GM12878 (cell line): ENCODE data around the gene ACTL6B. TPM values are rescaled to one million over a fixed set of nuclear protein-coding genes. Genes with fewer than 3 reads are reported as not detected.

Experiments
- CEBPB ChIP-seq, 2 experiments: fragments of 150-350 bp in 1 of 2; IDR thresholded peaks; 2 replicates each; pipeline ENCODE4 v1.6.1; 2012 to 2014; ENCODE audit warnings: low read depth in 2 of 2, low read length in 2 of 2, borderline replicate concordance in 1 of 2, inconsistent platforms in 1 of 2
- CREB1 ChIP-seq: IDR thresholded peaks from 2 replicates; pipeline ENCODE4 v1.6.1; 2012; ENCODE audit warnings: low read depth, mild to moderate bottlenecking, inconsistent platforms
- EZH2 ChIP-seq: IDR thresholded peaks from 2 replicates; pipeline ENCODE4 v1.6.1; 2012; ENCODE audit warnings: low read depth, mild to moderate bottlenecking, control low read depth, inconsistent platforms, low read length, borderline replicate concordance; ENCODE audit not compliant: control insufficient read depth
- FOXK2 ChIP-seq: fragments of 450-650 bp; IDR thresholded peaks from 2 replicates; pipeline ENCODE4 v1.6.1; 2017; ENCODE audit warnings: mild to moderate bottlenecking, moderate library complexity
- GABPA ChIP-seq: IDR thresholded peaks from 2 replicates; pipeline ENCODE4 v1.6.1; 2014; ENCODE audit warnings: antibody characterized with exemption, low read depth, mild to moderate bottlenecking, inconsistent platforms
- JUNB ChIP-seq: IDR thresholded peaks from 2 replicates; pipeline ENCODE4 v1.6.1; 2016; ENCODE audit warnings: antibody characterized with exemption, mild to moderate bottlenecking
- KAT2A ChIP-seq: conservative IDR thresholded peaks from 2 replicates; pipeline ENCODE4 v1.6.1; 2011; ENCODE audit warnings: low read depth, low read length; ENCODE audit not compliant: control insufficient read depth
- NFIC ChIP-seq: IDR thresholded peaks from 2 replicates; pipeline ENCODE4 v1.6.1; 2012; ENCODE audit warnings: low read depth, mild to moderate bottlenecking, inconsistent platforms, low read length, moderate library complexity
- SIN3A ChIP-seq: IDR thresholded peaks from 2 replicates; pipeline ENCODE4 v1.6.1; 2012; ENCODE audit warnings: low read depth, low read length, improper control_type of control experiment
- SMAD5 ChIP-seq: IDR thresholded peaks from 2 replicates; pipeline ENCODE4 v1.6.1; 2016; ENCODE audit warnings: antibody characterized with exemption, low read depth
- SREBF1 ChIP-seq: IDR thresholded peaks from 2 replicates; pipeline ENCODE4 v1.6.1; 2012; ENCODE audit warnings: mild to moderate bottlenecking, low read length
- TCF3 ChIP-seq: IDR thresholded peaks from 2 replicates; pipeline ENCODE4 v1.6.1; 2012; ENCODE audit warnings: low read depth, mild to moderate bottlenecking, low read length, borderline replicate concordance; ENCODE audit not compliant: insufficient read depth
- ZNF207 ChIP-seq: fragments of 450-650 bp; IDR thresholded peaks from 2 replicates; pipeline ENCODE4 v1.6.1; 2014; ENCODE audit warnings: antibody characterized with exemption, mild to moderate bottlenecking, borderline replicate concordance
- ZNF217 ChIP-seq: fragments of 450-650 bp; IDR thresholded peaks from 2 replicates; pipeline ENCODE4 v1.6.1; 2017; ENCODE audit warnings: antibody characterized with exemption, mild to moderate bottlenecking
- polyA plus RNA-seq, 11 experiments: library from polyadenylated mRNA; depleted of rRNA in 4 of 11; unstranded in 6 of 11; stranded (reverse) in 5 of 11; fragments of >200 nt; fragmentation: Nextera tagmentation in 4 of 11; fragmentation: Illumina TruSeq in 1 of 11; extraction: Ambion mirVana in 4 of 11; extraction: Trizol in 1 of 11; gene quantifications; 1 replicate in 1 of 11; 2 replicates in 10 of 11; pipeline versions ENCODE4 v1.2.1 to v1.2.3, GENCODE V29; 2011 to 2016; ENCODE audit warnings: inconsistent platforms in 2 of 11, missing spikeins in 2 of 11, low read depth in 1 of 11
- total RNA-seq, 4 experiments: library from RNA; depleted of rRNA in 3 of 4; stranded (reverse); fragments of >200 nt in 3 of 4; fragmentation: Illumina TruSeq in 1 of 4; extraction: Trizol in 1 of 4; gene quantifications; 2 replicates each; pipeline versions ENCODE4 v1.2.1 to v1.2.3, GENCODE V29; 2013 to 2021
- TF ChIP-seq, protein P1 (sequence below): fragments of 450-650 bp; IDR thresholded peaks from 2 replicates; pipeline ENCODE4 v1.6.1; 2014; ENCODE audit warnings: mild to moderate bottlenecking
- TF ChIP-seq, protein P2 (sequence below): IDR thresholded peaks from 2 replicates; pipeline ENCODE4 v1.6.1; 2012; ENCODE audit warnings: low read depth, low read length, improper control_type of control experiment
- TF ChIP-seq, protein P3 (sequence below): fragments of 450-650 bp; formaldehyde crosslinking; IDR thresholded peaks from 2 replicates; pipeline ENCODE4 v1.4.0; 2022; ENCODE audit warnings: mild to moderate bottlenecking, moderate library complexity
- TF ChIP-seq, protein P4 (sequence below): fragments of 450-650 bp; IDR thresholded peaks from 2 replicates; pipeline ENCODE4 v1.6.1; 2017; ENCODE audit warnings: mild to moderate bottlenecking, low read depth, inconsistent platforms; ENCODE audit not compliant: poor library complexity, severe bottlenecking

Gene ACTL6B
- total and polyA plus RNA-seq, 10 of the 15 experiments (the other 5 are each of a cell fraction or from before 2014, with no cell fraction given), result not detected

DNA sequence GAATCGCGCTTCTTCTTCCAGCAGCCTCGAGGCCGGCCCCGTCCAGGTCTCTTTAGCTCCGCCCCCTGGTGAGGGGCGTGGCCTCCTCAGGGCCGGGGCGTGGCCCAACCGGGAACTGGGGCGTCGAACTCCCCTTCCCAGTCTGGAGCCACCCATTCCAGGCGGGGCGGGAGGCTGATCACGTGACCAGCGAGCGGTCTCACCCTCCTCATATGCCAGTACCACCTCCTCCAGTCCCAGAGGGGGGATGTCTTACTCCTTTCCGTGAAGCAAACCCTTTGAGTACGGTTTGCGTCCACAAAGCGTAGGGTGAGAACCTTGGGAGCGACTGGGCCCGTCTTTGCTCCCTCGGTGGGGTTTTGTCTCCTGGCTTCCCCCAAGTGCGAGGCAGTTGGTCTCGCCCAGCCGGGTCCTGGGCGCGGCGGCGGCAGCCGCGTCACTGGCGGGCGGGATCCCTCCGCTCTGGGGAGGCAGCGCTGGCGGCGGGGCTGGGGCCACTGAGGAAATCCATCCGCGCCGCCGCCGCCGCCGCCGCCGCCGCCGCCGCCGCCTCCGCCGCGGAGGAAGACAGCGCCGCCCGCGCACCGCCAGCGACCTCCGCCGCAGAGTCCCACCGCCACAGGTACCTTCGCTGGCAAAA is 17.2 kb upstream of the ACTL6B start, which contains the start of gene GNB2 (continued):
- no peak for TF ChIP-seq EZH2
- no peak for TF ChIP-seq GABPA
- TF ChIP-seq CEBPB (IDR thresholded peaks at IDR 0.05; ENCODE audit: borderline replicate concordance in 1 of 2, low read depth in 2 of 2, low read length in 2 of 2), result no peak
- TF ChIP-seq CREB1, result peak; percentile 94
- TF ChIP-seq NFIC, result no peak
- TF ChIP-seq, protein P1, sequence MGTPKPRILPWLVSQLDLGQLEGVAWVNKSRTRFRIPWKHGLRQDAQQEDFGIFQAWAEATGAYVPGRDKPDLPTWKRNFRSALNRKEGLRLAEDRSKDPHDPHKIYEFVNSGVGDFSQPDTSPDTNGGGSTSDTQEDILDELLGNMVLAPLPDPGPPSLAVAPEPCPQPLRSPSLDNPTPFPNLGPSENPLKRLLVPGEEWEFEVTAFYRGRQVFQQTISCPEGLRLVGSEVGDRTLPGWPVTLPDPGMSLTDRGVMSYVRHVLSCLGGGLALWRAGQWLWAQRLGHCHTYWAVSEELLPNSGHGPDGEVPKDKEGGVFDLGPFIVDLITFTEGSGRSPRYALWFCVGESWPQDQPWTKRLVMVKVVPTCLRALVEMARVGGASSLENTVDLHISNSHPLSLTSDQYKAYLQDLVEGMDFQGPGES, result peak; percentile 62; the same call in 1 of the 2 replicates
- TF ChIP-seq, protein P2, sequence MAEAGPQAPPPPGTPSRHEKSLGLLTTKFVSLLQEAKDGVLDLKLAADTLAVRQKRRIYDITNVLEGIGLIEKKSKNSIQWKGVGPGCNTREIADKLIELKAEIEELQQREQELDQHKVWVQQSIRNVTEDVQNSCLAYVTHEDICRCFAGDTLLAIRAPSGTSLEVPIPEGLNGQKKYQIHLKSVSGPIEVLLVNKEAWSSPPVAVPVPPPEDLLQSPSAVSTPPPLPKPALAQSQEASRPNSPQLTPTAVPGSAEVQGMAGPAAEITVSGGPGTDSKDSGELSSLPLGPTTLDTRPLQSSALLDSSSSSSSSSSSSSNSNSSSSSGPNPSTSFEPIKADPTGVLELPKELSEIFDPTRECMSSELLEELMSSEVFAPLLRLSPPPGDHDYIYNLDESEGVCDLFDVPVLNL, result 0 out of 2 replicates have a peak, but pooled peaks have one; percentile 31
- TF ChIP-seq SIN3A, result 0 out of 2 replicates have a peak, but pooled peaks have one; percentile 54
- TF ChIP-seq SREBF1, result peak; percentile 97
- peak; percentile 89 for TF ChIP-seq ZNF217
- TF ChIP-seq, protein P3, sequence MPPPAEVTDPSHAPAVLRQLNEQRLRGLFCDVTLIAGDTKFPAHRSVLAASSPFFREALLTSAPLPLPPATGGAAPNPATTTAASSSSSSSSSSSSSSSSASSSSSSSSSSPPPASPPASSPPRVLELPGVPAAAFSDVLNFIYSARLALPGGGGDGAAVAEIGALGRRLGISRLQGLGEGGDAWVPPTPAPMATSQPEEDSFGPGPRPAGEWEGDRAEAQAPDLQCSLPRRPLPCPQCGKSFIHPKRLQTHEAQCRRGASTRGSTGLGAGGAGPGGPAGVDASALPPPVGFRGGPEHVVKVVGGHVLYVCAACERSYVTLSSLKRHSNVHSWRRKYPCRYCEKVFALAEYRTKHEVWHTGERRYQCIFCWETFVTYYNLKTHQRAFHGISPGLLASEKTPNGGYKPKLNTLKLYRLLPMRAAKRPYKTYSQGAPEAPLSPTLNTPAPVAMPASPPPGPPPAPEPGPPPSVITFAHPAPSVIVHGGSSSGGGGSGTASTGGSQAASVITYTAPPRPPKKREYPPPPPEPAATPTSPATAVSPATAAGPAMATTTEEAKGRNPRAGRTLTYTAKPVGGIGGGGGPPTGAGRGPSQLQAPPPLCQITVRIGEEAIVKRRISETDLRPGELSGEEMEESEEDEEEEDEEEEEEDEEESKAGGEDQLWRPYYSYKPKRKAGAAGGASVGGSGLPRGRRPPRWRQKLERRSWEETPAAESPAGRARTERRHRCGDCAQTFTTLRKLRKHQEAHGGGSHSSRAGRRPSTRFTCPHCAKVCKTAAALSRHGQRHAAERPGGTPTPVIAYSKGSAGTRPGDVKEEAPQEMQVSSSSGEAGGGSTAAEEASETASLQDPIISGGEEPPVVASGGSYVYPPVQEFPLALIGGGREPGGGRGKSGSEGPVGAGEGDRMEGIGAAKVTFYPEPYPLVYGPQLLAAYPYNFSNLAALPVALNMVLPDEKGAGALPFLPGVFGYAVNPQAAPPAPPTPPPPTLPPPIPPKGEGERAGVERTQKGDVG (CRISPR knock-in tag), result peak; percentile 93
- no peak for TF ChIP-seq SMAD5
- TF ChIP-seq TCF3, result peak; percentile 52; the same call in 1 of the 2 replicates
- peak; percentile 99 for TF ChIP-seq ZNF207
- TF ChIP-seq JUNB, result no peak
- TF ChIP-seq FOXK2, result peak; percentile 99
- TF ChIP-seq KAT2A, result no peak
- TF ChIP-seq, protein P4, sequence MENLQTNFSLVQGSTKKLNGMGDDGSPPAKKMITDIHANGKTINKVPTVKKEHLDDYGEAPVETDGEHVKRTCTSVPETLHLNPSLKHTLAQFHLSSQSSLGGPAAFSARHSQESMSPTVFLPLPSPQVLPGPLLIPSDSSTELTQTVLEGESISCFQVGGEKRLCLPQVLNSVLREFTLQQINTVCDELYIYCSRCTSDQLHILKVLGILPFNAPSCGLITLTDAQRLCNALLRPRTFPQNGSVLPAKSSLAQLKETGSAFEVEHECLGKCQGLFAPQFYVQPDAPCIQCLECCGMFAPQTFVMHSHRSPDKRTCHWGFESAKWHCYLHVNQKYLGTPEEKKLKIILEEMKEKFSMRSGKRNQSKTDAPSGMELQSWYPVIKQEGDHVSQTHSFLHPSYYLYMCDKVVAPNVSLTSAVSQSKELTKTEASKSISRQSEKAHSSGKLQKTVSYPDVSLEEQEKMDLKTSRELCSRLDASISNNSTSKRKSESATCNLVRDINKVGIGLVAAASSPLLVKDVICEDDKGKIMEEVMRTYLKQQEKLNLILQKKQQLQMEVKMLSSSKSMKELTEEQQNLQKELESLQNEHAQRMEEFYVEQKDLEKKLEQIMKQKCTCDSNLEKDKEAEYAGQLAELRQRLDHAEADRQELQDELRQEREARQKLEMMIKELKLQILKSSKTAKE, result peak; percentile 97
